GM12878 (cell line): ENCODE data around the gene ZNF528. TPM values are rescaled to one million over a fixed set of nuclear protein-coding genes. Genes with fewer than 3 reads are reported as not detected.

Source experiments
- ATAC-seq: fragments of 200-7000 bp; cut with Tn5 transposase; 3 replicates; pipeline ENCODE4 v1.9.1; 2020; ENCODE audit warnings: mild to moderate bottlenecking, moderate library complexity
- BruUV-seq: library from RNA; stranded (reverse); fragments of 400-500 nt; replicated peaks from 2 replicates; lab custom pipeline; 2021; lab: Mats Ljungman, UMichigan
- CTCF ChIA-PET: fragments of 300-600 bp; sonication (Branson Sonifier 250); formaldehyde crosslinking; extraction: SDS; loops from one replicate; lab custom pipeline; 2021; ENCODE audit warnings: inconsistent platforms; lab: Yijun Ruan, JAX
- POLR2A ChIA-PET: fragments of 350-600 bp; formaldehyde crosslinking; extraction: SDS; loops from one replicate; lab custom pipeline; 2021; ENCODE audit warnings: inconsistent platforms; lab: Charles Lee
- RAD21 ChIA-PET: fragments of 300-600 bp; sonication (Branson Sonifier 250); formaldehyde crosslinking; loops from one replicate; lab custom pipeline; 2023; ENCODE audit warnings: antibody characterized with exemption; ENCODE audit not compliant: unreplicated experiment; lab: Charles Lee
- SMC1A ChIA-PET: fragments of 300-600 bp; sonication (Branson Sonifier 250); formaldehyde crosslinking; loops from one replicate; lab custom pipeline; 2023; ENCODE audit not compliant: unreplicated experiment, uncharacterized antibody; lab: Charles Lee
- DNase-seq: peaks from one replicate; pipeline ENCODE4 v3.0.0-alpha.2; 2011; ENCODE audit warnings: low read depth, low spot score
- FAIRE-seq: peaks from 3 replicates; lab custom pipeline; 2011; peaks lifted over from hg19 to GRCh38; lab: Jason Lieb, UNC
- H2AFZ ChIP-seq: 2 replicates; pipeline ENCODE4 v1.6.0; 2011; ENCODE audit warnings: low read depth, low read length, control low read depth; ENCODE audit not compliant: control insufficient read depth
- H3K27ac ChIP-seq: 2 replicates; pipeline ENCODE4 v1.5.1; 2011; ENCODE audit warnings: control low read depth; ENCODE audit not compliant: control insufficient read depth, insufficient read depth
- H3K27me3 ChIP-seq, 2 experiments: replicated peaks in 1 of 2; 2 replicates each; pipeline versions ENCODE4 v1.6.0 to v1.6.1; 2011; ENCODE audit warnings: low read length in 1 of 2; ENCODE audit not compliant: control insufficient read depth in 2 of 2, insufficient read depth in 2 of 2
- H3K36me3 ChIP-seq, 2 experiments: 2 replicates each; pipeline ENCODE4 v1.5.1; 2011; ENCODE audit warnings: low read length in 1 of 2; ENCODE audit not compliant: control insufficient read depth in 2 of 2, insufficient read depth in 2 of 2
- H3K4me1 ChIP-seq: 2 replicates; pipeline ENCODE4 v1.6.1; 2011; ENCODE audit warnings: mild to moderate bottlenecking, low read length, moderate library complexity, mixed read lengths; ENCODE audit not compliant: control insufficient read depth, insufficient read depth
- H3K4me2 ChIP-seq: 2 replicates; pipeline ENCODE4 v1.6.0; 2011; ENCODE audit warnings: control low read depth; ENCODE audit not compliant: control insufficient read depth, insufficient read depth
- H3K4me3 ChIP-seq: fragments of 200-600 bp; sonication (generic); 2 replicates; pipeline ENCODE4 v1.5.1; 2016
- H3K79me2 ChIP-seq: 2 replicates; pipeline ENCODE4 v1.6.0; 2011; ENCODE audit warnings: low read length; ENCODE audit not compliant: control insufficient read depth, insufficient read depth
- H3K9ac ChIP-seq: 2 replicates; pipeline ENCODE4 v1.8.0; 2011; ENCODE audit warnings: low read length, control low read depth, mixed read lengths; ENCODE audit not compliant: control insufficient read depth, insufficient read depth
- H3K9me3 ChIP-seq: replicated peaks from 3 replicates; pipeline ENCODE4 v1.5.1; 2011; ENCODE audit warnings: mild to moderate bottlenecking, low read length; ENCODE audit not compliant: control insufficient read depth, insufficient read depth
- H4K20me1 ChIP-seq: 2 replicates; pipeline ENCODE4 v1.6.0; 2011; ENCODE audit not compliant: control insufficient read depth, insufficient read depth
- EGR1 ChIP-seq, 2 experiments: IDR thresholded peaks; 1 replicate in 1 of 2; 2 replicates in 1 of 2; pipeline ENCODE4 v1.6.1; 2011 to 2012; ENCODE audit warnings: low read depth in 2 of 2, low read length in 2 of 2, borderline replicate concordance in 1 of 2, mild to moderate bottlenecking in 1 of 2, moderate library complexity in 1 of 2
- WGBS: methylation state at CpG from one replicate; pipeline ENCODE4 v1.1.6; 2016; ENCODE audit warnings: low lambda C conversion rate; ENCODE audit not compliant: insufficient replicate concordance, insufficient coverage; ENCODE audit errors: missing lambda C conversion rate; 5-methylcytosine and 5-hydroxymethylcytosine counted together
- in situ Hi-C: fragments of 300-500 bp; cut with MboI; formaldehyde crosslinking; loops from 9 replicates; pipeline ENCODE4 v1.14.3; 2018; ENCODE audit warnings: mixed read lengths
- intact Hi-C: fragments of 100-400 bp; cut with micrococcal nuclease; formaldehyde crosslinking; loops from one replicate; pipeline ENCODE4 v1.14.2; 2022; ENCODE audit not compliant: unreplicated experiment
- polyA plus RNA-seq, 11 experiments: library from polyadenylated mRNA; depleted of rRNA in 4 of 11; unstranded in 6 of 11; stranded (reverse) in 5 of 11; fragments of >200 nt; fragmentation: Nextera tagmentation in 4 of 11; fragmentation: Illumina TruSeq in 1 of 11; extraction: Ambion mirVana in 4 of 11; extraction: Trizol in 1 of 11; gene quantifications; 1 replicate in 1 of 11; 2 replicates in 10 of 11; pipeline versions ENCODE4 v1.2.1 to v1.2.3, GENCODE V29; 2011 to 2016; ENCODE audit warnings: inconsistent platforms in 2 of 11, missing spikeins in 2 of 11, low read depth in 1 of 11
- small RNA-seq: library from RNA; depleted of rRNA; stranded (forward); fragments of <200 nt; gene quantifications from one replicate; pipeline ENCODE3, GENCODE V24; 2014
- total RNA-seq, 4 experiments: library from RNA; depleted of rRNA in 3 of 4; stranded (reverse); fragments of >200 nt in 3 of 4; fragmentation: Illumina TruSeq in 1 of 4; extraction: Trizol in 1 of 4; gene quantifications; 2 replicates each; pipeline versions ENCODE4 v1.2.1 to v1.2.3, GENCODE V29; 2013 to 2021

Gene ZNF528
- total and polyA plus RNA-seq, 10 of the 15 experiments (the other 5 are each of a cell fraction or from before 2014, with no cell fraction given) = 1.7 to 11.9 (median 6.6) TPM

GRCh38 chr19:52464798-52465470 lies 67.3 kb downstream of the ZNF528 start:
- no peak for TF ChIP-seq EGR1 (IDR thresholded peaks at IDR 0.05; ENCODE audit: borderline replicate concordance in 1 of 2, low read depth in 2 of 2, low read length in 2 of 2)
- peaks cover 4% of the 10 kb centered on the region; the same call in 1 of the 3 replicates for H3K9me3 ChIP-seq
- H3K27ac ChIP-seq = no peak overlapping the region
- H3K4me1 ChIP-seq = no peaks in the 10 kb centered on the region
- no peak overlapping the region for H3K9ac ChIP-seq
- H3K36me3 ChIP-seq = no peaks in the 10 kb centered on the region
- no peaks in the 10 kb centered on the region for H3K79me2 ChIP-seq
- POLR2A ChIA-PET = no interaction called here
- DNase-seq = no peak
- no peak overlapping the region for H3K4me3 ChIP-seq
- BruUV-seq = no TSS peak
- CTCF ChIA-PET = interaction anchor here (0.8 kb wide), 1 partner anchor 498 kb away, joined by 4 read pairs; no protein-coding TSS in a partner anchor
- SMC1A ChIA-PET = no interaction called here
- H2AFZ ChIP-seq = no peak overlapping the region
- H3K27me3 ChIP-seq = no peaks in the 10 kb centered on the region
- no peak overlapping the region for H3K4me2 ChIP-seq
- 56% methylated on average over 14 of the region's 14 CpGs for WGBS
- in situ Hi-C loops (no loop called here), intact Hi-C loops (no loop called here)
- no peak for FAIRE-seq
- ATAC-seq = no peak
- RAD21 ChIA-PET = no interaction called here
- no peaks in the 10 kb centered on the region for H4K20me1 ChIP-seq

Small RNA genes lying within 50 kb of the gene (small RNA-seq; reads per million reads assigned to genes)
- gene AC010332.1 = not detected

Other genes with a start within 250 kb of the ZNF528 start
Only the 7 nearest of the 11 such genes appear.
- gene ZNF766, start 128.3 kb upstream of the ZNF528 start, total RNA-seq (2014; rRNA removed) = 7.2 and 8.9 TPM in 2 replicates
- gene ZNF766, start 128.3 kb upstream of the ZNF528 start, total RNA-seq (2014; rRNA removed; fragmentation: Illumina TruSeq; extraction: Trizol) = 15.3 and 19.1 TPM in 2 replicates
- 12.0 and 13.8 TPM in 2 replicates for gene ZNF766, start 128.3 kb upstream of the ZNF528 start, total RNA-seq (2021)
- gene ZNF766, start 128.3 kb upstream of the ZNF528 start, polyA plus RNA-seq (2011; rRNA removed) = 18.7 and 29.9 TPM in 2 replicates
- 20.0 and 30.0 TPM in 2 replicates for gene ZNF766, start 128.3 kb upstream of the ZNF528 start, polyA plus RNA-seq (2014; fragmentation: Illumina TruSeq; extraction: Trizol)
- 10 to 100 TPM; 11.5 to 14.6 TPM for gene ZNF766, start 128.3 kb upstream of the ZNF528 start, polyA plus RNA-seq (2014; fragmentation: Nextera tagmentation; extraction: Ambion mirVana)
- gene ZNF766, start 128.3 kb upstream of the ZNF528 start, polyA plus RNA-seq (2014; rRNA removed) = 6.7 and 7.9 TPM in 2 replicates
- 10 to 100 TPM; 18.2 to 19.2 TPM for gene ZNF766, start 128.3 kb upstream of the ZNF528 start, polyA plus RNA-seq (2016; fragmentation: Nextera tagmentation; extraction: Ambion mirVana)
- gene ZNF480, start 100.7 kb upstream of the ZNF528 start, total RNA-seq (2014; rRNA removed) = 8.8 and 11.7 TPM in 2 replicates
- 15.9 and 18.5 TPM in 2 replicates for gene ZNF480, start 100.7 kb upstream of the ZNF528 start, total RNA-seq (2014; rRNA removed; fragmentation: Illumina TruSeq; extraction: Trizol)
- 15.2 and 15.6 TPM in 2 replicates for gene ZNF480, start 100.7 kb upstream of the ZNF528 start, total RNA-seq (2021)
- gene ZNF480, start 100.7 kb upstream of the ZNF528 start, polyA plus RNA-seq (2011; rRNA removed) = 7.9 and 13.3 TPM in 2 replicates
- 15.1 and 19.5 TPM in 2 replicates for gene ZNF480, start 100.7 kb upstream of the ZNF528 start, polyA plus RNA-seq (2014; fragmentation: Illumina TruSeq; extraction: Trizol)
- gene ZNF480, start 100.7 kb upstream of the ZNF528 start, polyA plus RNA-seq (2014; fragmentation: Nextera tagmentation; extraction: Ambion mirVana) = 10 to 100 TPM; 18.8 to 19.6 TPM
- gene ZNF480, start 100.7 kb upstream of the ZNF528 start, polyA plus RNA-seq (2014; rRNA removed) = 5.5 and 6.6 TPM in 2 replicates
- gene ZNF480, start 100.7 kb upstream of the ZNF528 start, polyA plus RNA-seq (2016; fragmentation: Nextera tagmentation; extraction: Ambion mirVana) = 10 to 100 TPM; 20.8 to 26.5 TPM
- gene ZNF610, start 61.6 kb upstream of the ZNF528 start, total RNA-seq (2014; rRNA removed) = 0.05 and 0.11 TPM in 2 replicates
- 0.28 and 0.54 TPM in 2 replicates for gene ZNF610, start 61.6 kb upstream of the ZNF528 start, total RNA-seq (2014; rRNA removed; fragmentation: Illumina TruSeq; extraction: Trizol)
- gene ZNF610, start 61.6 kb upstream of the ZNF528 start, total RNA-seq (2021) = 0.64 and 1.2 TPM in 2 replicates
- 0.26 and 0.52 TPM in 2 replicates for gene ZNF610, start 61.6 kb upstream of the ZNF528 start, polyA plus RNA-seq (2011; rRNA removed)
- gene ZNF610, start 61.6 kb upstream of the ZNF528 start, polyA plus RNA-seq (2014; fragmentation: Illumina TruSeq; extraction: Trizol) = 0.51 and 0.65 TPM in 2 replicates
- gene ZNF610, start 61.6 kb upstream of the ZNF528 start, polyA plus RNA-seq (2014; fragmentation: Nextera tagmentation; extraction: Ambion mirVana) = under 1 TPM; 0.15 to 0.76 TPM
- 0.32 and 0.67 TPM in 2 replicates for gene ZNF610, start 61.6 kb upstream of the ZNF528 start, polyA plus RNA-seq (2014; rRNA removed)
- under 1 TPM; 0.39 to 0.89 TPM for gene ZNF610, start 61.6 kb upstream of the ZNF528 start, polyA plus RNA-seq (2016; fragmentation: Nextera tagmentation; extraction: Ambion mirVana)
- gene ZNF880, start 27.9 kb upstream of the ZNF528 start, total RNA-seq (2014; rRNA removed) = 14.3 and 14.4 TPM in 2 replicates
- gene ZNF880, start 27.9 kb upstream of the ZNF528 start, total RNA-seq (2014; rRNA removed; fragmentation: Illumina TruSeq; extraction: Trizol) = 23.6 and 28.3 TPM in 2 replicates
- 14.4 and 14.7 TPM in 2 replicates for gene ZNF880, start 27.9 kb upstream of the ZNF528 start, total RNA-seq (2021)
- 15.9 and 19.6 TPM in 2 replicates for gene ZNF880, start 27.9 kb upstream of the ZNF528 start, polyA plus RNA-seq (2011; rRNA removed)
- gene ZNF880, start 27.9 kb upstream of the ZNF528 start, polyA plus RNA-seq (2014; fragmentation: Illumina TruSeq; extraction: Trizol) = 22.4 and 35.8 TPM in 2 replicates
- gene ZNF880, start 27.9 kb upstream of the ZNF528 start, polyA plus RNA-seq (2014; fragmentation: Nextera tagmentation; extraction: Ambion mirVana) = 10 to 100 TPM; 43.1 to 45.2 TPM
- 17.2 and 19.8 TPM in 2 replicates for gene ZNF880, start 27.9 kb upstream of the ZNF528 start, polyA plus RNA-seq (2014; rRNA removed)
- gene ZNF880, start 27.9 kb upstream of the ZNF528 start, polyA plus RNA-seq (2016; fragmentation: Nextera tagmentation; extraction: Ambion mirVana) = 10 to 100 TPM; 21.4 to 23.3 TPM
- not detected in 2 replicates for gene ZNF534, start 31.3 kb downstream of the ZNF528 start, total RNA-seq (2014; rRNA removed)
- not detected in 2 replicates for gene ZNF534, start 31.3 kb downstream of the ZNF528 start, total RNA-seq (2014; rRNA removed; fragmentation: Illumina TruSeq; extraction: Trizol)
- not detected in 2 replicates for gene ZNF534, start 31.3 kb downstream of the ZNF528 start, total RNA-seq (2021)
- not detected in 2 replicates for gene ZNF534, start 31.3 kb downstream of the ZNF528 start, polyA plus RNA-seq (2011; rRNA removed)
- gene ZNF534, start 31.3 kb downstream of the ZNF528 start, polyA plus RNA-seq (2014; fragmentation: Illumina TruSeq; extraction: Trizol) = not detected in 2 replicates
- not detected for gene ZNF534, start 31.3 kb downstream of the ZNF528 start, polyA plus RNA-seq (2014; fragmentation: Nextera tagmentation; extraction: Ambion mirVana)
- gene ZNF534, start 31.3 kb downstream of the ZNF528 start, polyA plus RNA-seq (2014; rRNA removed) = not detected in 2 replicates
- under 1 TPM; 0.39 to 0.79 TPM for gene ZNF534, start 31.3 kb downstream of the ZNF528 start, polyA plus RNA-seq (2016; fragmentation: Nextera tagmentation; extraction: Ambion mirVana)
- gene ZNF578, start 55.7 kb downstream of the ZNF528 start, total RNA-seq (2014; rRNA removed) = not detected in 2 replicates
- gene ZNF578, start 55.7 kb downstream of the ZNF528 start, total RNA-seq (2014; rRNA removed; fragmentation: Illumina TruSeq; extraction: Trizol) = 0.13 TPM in 1 of 2 replicates, not detected in the other
- 0.10 TPM in 1 of 2 replicates, not detected in the other for gene ZNF578, start 55.7 kb downstream of the ZNF528 start, total RNA-seq (2021)
- gene ZNF578, start 55.7 kb downstream of the ZNF528 start, polyA plus RNA-seq (2011; rRNA removed) = 0.04 TPM in 1 of 2 replicates, not detected in the other
- gene ZNF578, start 55.7 kb downstream of the ZNF528 start, polyA plus RNA-seq (2014; fragmentation: Illumina TruSeq; extraction: Trizol) = 0.03 and 0.18 TPM in 2 replicates
- gene ZNF578, start 55.7 kb downstream of the ZNF528 start, polyA plus RNA-seq (2014; fragmentation: Nextera tagmentation; extraction: Ambion mirVana) = under 1 TPM in 1 of 2 experiments, not detected in 1; 0.14 TPM
- 0.24 TPM in 1 of 2 replicates, not detected in the other for gene ZNF578, start 55.7 kb downstream of the ZNF528 start, polyA plus RNA-seq (2014; rRNA removed)
- under 1 TPM in 1 of 2 experiments, not detected in 1; 0.43 TPM for gene ZNF578, start 55.7 kb downstream of the ZNF528 start, polyA plus RNA-seq (2016; fragmentation: Nextera tagmentation; extraction: Ambion mirVana)
- 8.9 and 10.5 TPM in 2 replicates for gene ZNF808, start 129.8 kb downstream of the ZNF528 start, total RNA-seq (2014; rRNA removed)
- 16.4 and 16.7 TPM in 2 replicates for gene ZNF808, start 129.8 kb downstream of the ZNF528 start, total RNA-seq (2014; rRNA removed; fragmentation: Illumina TruSeq; extraction: Trizol)
- gene ZNF808, start 129.8 kb downstream of the ZNF528 start, total RNA-seq (2021) = 13.8 and 20.2 TPM in 2 replicates
- gene ZNF808, start 129.8 kb downstream of the ZNF528 start, polyA plus RNA-seq (2011; rRNA removed) = 17.2 and 25.8 TPM in 2 replicates
- 7.8 and 8.6 TPM in 2 replicates for gene ZNF808, start 129.8 kb downstream of the ZNF528 start, polyA plus RNA-seq (2014; fragmentation: Illumina TruSeq; extraction: Trizol)
- gene ZNF808, start 129.8 kb downstream of the ZNF528 start, polyA plus RNA-seq (2014; fragmentation: Nextera tagmentation; extraction: Ambion mirVana) = 1 to 10 TPM; 2.1 to 3.7 TPM
- 4.2 and 5.4 TPM in 2 replicates for gene ZNF808, start 129.8 kb downstream of the ZNF528 start, polyA plus RNA-seq (2014; rRNA removed)
- 1 to 10 TPM; 6.1 to 6.7 TPM for gene ZNF808, start 129.8 kb downstream of the ZNF528 start, polyA plus RNA-seq (2016; fragmentation: Nextera tagmentation; extraction: Ambion mirVana)